NCI-H82 treated with DMSO at 0.1 percent for 48 hours (cell line): ENCODE results near the gene KLF1.
"Not testable (repeated sequence)": the region's sequence is repeated elsewhere in the genome, so short reads cannot be mapped to it uniquely, and the experiment has no call there.

Experiments used
- DNase-seq: peaks from one replicate; lab custom pipeline; 2025; ENCODE audit not compliant: unreplicated experiment; lab: John Stamatoyannopoulos, UW

KLF1 gene

GRCh38 chr19:12886969-12887747 is at the start of gene KLF1:
KLF1 (minus strand) TSS chr19:12887201; CDS start chr19:12887140, 61 bp downstream.
- no peak for DNase-seq

- no peak for DNase-seq
These were observed 49.6 kb upstream of the KLF1 start for GRCh38 chr19:12936582-12936981.

- no peak for DNase-seq
These were observed 48.1 kb upstream of the KLF1 start for GRCh38 chr19:12935071-12935470.

- DNase-seq, result peak; percentile 86
These were observed 46.5 kb upstream of the KLF1 start, which contains the start of gene FARSA for GRCh38 chr19:12933287-12934072. FARSA (minus strand) TSS chr19:12933711; CDS start chr19:12933696, 15 bp downstream.

- DNase-seq, result no peak
These were observed 45.6 kb upstream of the KLF1 start for GRCh38 chr19:12932392-12933286.

GRCh38 chr19:12930002-12930645 is 43.1 kb upstream of the KLF1 start:
- DNase-seq, result no peak

- DNase-seq, result no peak
These were observed 37.8 kb upstream of the KLF1 start for GRCh38 chr19:12924621-12925310.

- no peak for DNase-seq
These were observed 36.0 kb upstream of the KLF1 start for GRCh38 chr19:12922959-12923358.

GRCh38 chr19:12921047-12921446 is 34.0 kb upstream of the KLF1 start:
- DNase-seq, result no peak

- no peak for DNase-seq
These were observed 31.3 kb upstream of the KLF1 start for GRCh38 chr19:12918253-12918652.

- not testable (repeated sequence) for DNase-seq
These were observed 28.9 kb upstream of the KLF1 start for GRCh38 chr19:12915860-12916259.

GRCh38 chr19:12913851-12914690 is 27.1 kb upstream of the KLF1 start:
- no peak for DNase-seq

- DNase-seq, result peak; percentile 99
These were observed 26.1 kb upstream of the KLF1 start for GRCh38 chr19:12913011-12913561.

- DNase-seq, result no peak
These were observed 25.6 kb upstream of the KLF1 start for GRCh38 chr19:12912571-12912970.

GRCh38 chr19:12907166-12907565 is 20.2 kb upstream of the KLF1 start:
- DNase-seq, result no peak

GRCh38 chr19:12899891-12900518 is 13.0 kb upstream of the KLF1 start:
- DNase-seq, result no peak

GRCh38 chr19:12896460-12896859 is 9.5 kb upstream of the KLF1 start:
- DNase-seq, result no peak

- DNase-seq, result no peak
These were observed 6.6 kb upstream of the KLF1 start for GRCh38 chr19:12893582-12893981.
